Urinary bladder (tissue), 4 donors: ENCODE measurements around the gene MARVELD2. TPM values are rescaled to one million over a fixed set of nuclear protein-coding genes. Genes with fewer than 3 reads are reported as not detected.
A peak's percentile ranks its signal among the peaks of the same experiment; 100 is the strongest.

Experiments used
- DNase-seq: peaks from one replicate; pipeline ENCODE4 v3.0.0-alpha.2; 2015; ENCODE audit errors: extremely low spot score
- H3K27ac ChIP-seq: one replicate; pipeline ENCODE4 v1.5.1; 2013; ENCODE audit warnings: low read depth, mild to moderate bottlenecking, moderate library complexity
- H3K36me3 ChIP-seq: one replicate; pipeline ENCODE4 v1.6.1; 2013; ENCODE audit warnings: mild to moderate bottlenecking, moderate library complexity; ENCODE audit not compliant: insufficient read depth
- H3K4me1 ChIP-seq: one replicate; pipeline ENCODE4 v1.6.1; 2013; ENCODE audit warnings: mild to moderate bottlenecking, moderate library complexity; ENCODE audit not compliant: insufficient read depth
- H3K4me3 ChIP-seq: one replicate; pipeline ENCODE4 v1.5.1; 2013; ENCODE audit warnings: low read depth, low read length
- WGBS: extraction: QIAGEN DNeasy Blood & Tissue Kit; methylation state at CpG from one replicate; pipeline ENCODE4 v1.1.7; 2013; 5-methylcytosine and 5-hydroxymethylcytosine counted together
- polyA plus RNA-seq: library from polyadenylated mRNA; stranded (reverse); fragments of 200-250 nt; gene quantifications from one replicate; pipeline ENCODE4 v1.2.3, GENCODE V29; 2013
- small RNA-seq: library from RNA; depleted of rRNA; stranded (forward); fragments of <200 nt; gene quantifications from one replicate; pipeline ENCODE3, GENCODE V24; 2014
- total RNA-seq: library from RNA; depleted of rRNA; stranded (reverse); fragments of >200 nt; gene quantifications from one replicate; pipeline ENCODE4 v1.2.3, GENCODE V29; 2014
- donor health status: healthy with polysubstance abuse.
- donor health status: healthy.

Gene MARVELD2
- total and polyA plus RNA-seq, 2 donors, result 1.4 to 5.9 TPM

DNA sequence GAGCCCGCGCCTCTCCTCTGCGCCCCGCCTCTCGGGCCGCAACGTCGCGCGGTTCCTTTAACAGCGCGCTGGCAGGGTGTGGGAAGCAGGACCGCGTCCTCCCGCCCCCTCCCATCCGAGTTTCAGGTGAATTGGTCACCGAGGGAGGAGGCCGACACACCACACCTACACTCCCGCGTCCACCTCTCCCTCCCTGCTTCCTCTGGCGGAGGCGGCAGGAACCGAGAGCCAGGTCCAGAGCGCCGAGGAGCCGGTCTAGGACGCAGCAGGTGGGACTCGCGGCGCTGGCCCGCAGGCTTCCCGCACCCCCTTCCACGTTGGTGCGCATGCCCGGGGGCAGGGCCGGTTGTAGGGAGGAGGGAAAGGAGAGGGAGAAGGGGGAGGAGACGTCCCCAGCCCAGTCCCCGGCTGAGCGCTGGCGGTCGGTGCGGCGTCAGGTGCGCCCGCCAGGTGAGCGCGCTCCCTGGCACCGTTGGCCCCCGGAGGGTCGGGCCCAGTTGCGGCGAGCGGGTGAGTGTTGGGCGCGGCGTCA is 77.5 kb downstream of the MARVELD2 start, which contains the start of gene OCLN:
Gene OCLN (plus strand): TSS at position 400 of the 532 bp plus-strand sequence. CDS start 11,455 bp downstream, outside the sequence.
- under 1% methylated on average over 56 of the region's 56 CpGs for WGBS
- no peak for DNase-seq
- Histone ChIP-seq H3K4me3 (peak within 1 kb of the TSS; percentile 45), H3K4me1 (no peaks in the 10 kb centered on the region), H3K27ac (peak within 1 kb of the TSS; percentile 52), H3K36me3 (no peaks in the 10 kb centered on the region)

GRCh38 chr5:69492923-69493395 is 78.0 kb downstream of the MARVELD2 start:
- no peaks in the 10 kb centered on the region for H3K36me3 ChIP-seq
- H3K4me3 ChIP-seq, result peak overlapping the region; percentile 45
- H3K27ac ChIP-seq, result peak overlapping the region; percentile 52
- no peaks in the 10 kb centered on the region for H3K4me1 ChIP-seq
- under 1% methylated on average over 42 of the region's 42 CpGs for WGBS
- no peak for DNase-seq

DNA sequence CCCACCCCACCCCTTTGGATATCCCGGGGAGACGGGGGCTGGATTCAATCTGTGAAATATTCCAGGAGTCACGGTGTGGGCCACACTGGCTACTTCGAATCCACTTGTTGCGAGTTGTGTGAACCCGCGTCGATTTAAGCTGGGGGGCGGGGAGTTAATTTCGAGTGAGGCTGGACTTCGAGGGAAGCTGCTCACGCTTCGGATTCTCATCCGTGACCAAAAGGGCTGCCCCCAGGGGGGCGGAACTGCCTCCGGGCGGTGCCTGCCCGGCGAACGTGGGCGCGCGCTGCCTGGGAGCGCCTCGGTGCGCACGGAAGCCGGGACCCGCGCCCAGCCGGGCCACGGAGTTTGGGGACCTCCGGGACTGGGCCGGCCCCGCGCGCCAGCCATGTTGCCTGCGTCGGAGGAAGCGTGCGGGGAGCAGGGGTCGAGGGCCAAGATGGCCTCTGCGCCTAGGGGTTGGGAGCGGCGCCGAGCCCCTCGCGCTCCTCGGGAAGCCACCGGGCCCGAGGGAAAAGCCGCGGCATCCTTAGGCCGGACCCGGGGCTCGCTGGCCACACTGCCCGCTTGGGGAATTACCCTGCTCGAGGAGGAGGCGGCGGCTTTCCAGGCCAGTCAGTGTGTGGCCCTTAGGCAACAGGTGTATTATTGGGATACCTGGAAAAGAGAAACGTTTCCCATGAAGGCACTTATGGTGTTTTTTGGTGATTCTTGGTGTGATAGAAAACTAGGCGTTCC is 78.6 kb downstream of the MARVELD2 start:
- DNase-seq, result no peak
- H3K27ac ChIP-seq, result peak overlapping the region; percentile 7
- WGBS, result 2% methylated on average over 62 of the region's 62 CpGs

More for the DNA sequence above, 78.6 kb downstream of the MARVELD2 start:
- no peaks in the 10 kb centered on the region for H3K4me1 ChIP-seq
- no peaks in the 10 kb centered on the region for H3K36me3 ChIP-seq
- H3K4me3 ChIP-seq, result peak overlapping the region; percentile 45

Small RNA genes within 50 kb of the gene (small RNA-seq; reads per million reads assigned to genes)
- gene RN7SL616P (not detected), gene RPS27P14 (not detected)

Other genes with a start within 250 kb of the MARVELD2 start
- 41.9 TPM for gene CCNB1, start 248.0 kb upstream of the MARVELD2 start, total RNA-seq
- 4.6 TPM for gene CCNB1, start 248.0 kb upstream of the MARVELD2 start, polyA plus RNA-seq
- 20.5 TPM for gene CENPH, start 225.5 kb upstream of the MARVELD2 start, total RNA-seq
- gene CENPH, start 225.5 kb upstream of the MARVELD2 start, polyA plus RNA-seq, result 3.9 TPM
- 31.2 TPM for gene CDK7, start 180.2 kb upstream of the MARVELD2 start, total RNA-seq
- gene CDK7, start 180.2 kb upstream of the MARVELD2 start, polyA plus RNA-seq, result 17.3 TPM
- 9.1 TPM for gene CCDC125, start 82.3 kb upstream of the MARVELD2 start, total RNA-seq
- gene CCDC125, start 82.3 kb upstream of the MARVELD2 start, polyA plus RNA-seq, result 2.0 TPM
- gene AK6, start 45.6 kb upstream of the MARVELD2 start, total RNA-seq, result 42.0 TPM
- 46.1 TPM for gene AK6, start 45.6 kb upstream of the MARVELD2 start, polyA plus RNA-seq
- gene TAF9, start 45.6 kb upstream of the MARVELD2 start, total RNA-seq, result 44.1 TPM
- gene TAF9, start 45.6 kb upstream of the MARVELD2 start, polyA plus RNA-seq, result 43.9 TPM
- 44.6 TPM for gene RAD17, start 45.3 kb upstream of the MARVELD2 start, total RNA-seq
- 13.8 TPM for gene RAD17, start 45.3 kb upstream of the MARVELD2 start, polyA plus RNA-seq
- gene OCLN, start 77.7 kb downstream of the MARVELD2 start, total RNA-seq, result 18.2 TPM
- gene OCLN, start 77.7 kb downstream of the MARVELD2 start, polyA plus RNA-seq, result 3.0 TPM
- gene GTF2H2C, start 145.1 kb downstream of the MARVELD2 start, total RNA-seq, result 77.7 TPM
- gene GTF2H2C, start 145.1 kb downstream of the MARVELD2 start, polyA plus RNA-seq, result 16.9 TPM